Gastroesophageal sphincter (tissue), 4 donors: ENCODE results near the gene C14orf119. TPM values are rescaled to one million over a fixed set of nuclear protein-coding genes. Genes with fewer than 3 reads are reported as not detected.
A peak's percentile ranks its signal among the peaks of the same experiment; 100 is the strongest.

Source experiments
- ATAC-seq: fragments of 150-250 bp; one replicate; pipeline ENCODE4 v1.9.1; 2016; ENCODE audit warnings: mild to moderate bottlenecking, moderate library complexity
- H3K27ac ChIP-seq, 4 donors: fragments of 200-600 bp; sonication (generic) in 3 of 4; 1 replicate in 3 of 4; 2 replicates in 1 of 4; pipeline ENCODE4 v1.5.1; 2016 to 2019
- H3K27me3 ChIP-seq: fragments of 200-600 bp; sonication (generic); one replicate; pipeline ENCODE4 v1.5.1; 2019
- H3K36me3 ChIP-seq, 2 donors: fragments of 200-600 bp; sonication (generic); one replicate each; pipeline ENCODE4 v1.5.1; 2019; ENCODE audit warnings: control low read depth in 1 of 2
- H3K4me1 ChIP-seq, 3 donors: fragments of 200-600 bp; sonication (generic); 1 replicate in 2 of 3; 2 replicates in 1 of 3; pipeline ENCODE4 v1.5.1; 2016 to 2019; ENCODE audit warnings: control low read depth in 2 of 3
- H3K4me3 ChIP-seq, 2 donors: fragments of 200-600 bp; sonication (generic); one replicate each; pipeline ENCODE4 v1.5.1; 2019; ENCODE audit warnings: mild to moderate bottlenecking in 1 of 2, moderate library complexity in 1 of 2
- H3K9me3 ChIP-seq, 3 donors: fragments of 200-600 bp; sonication (generic); one replicate each; pipeline ENCODE4 v1.5.1; 2017 to 2019; ENCODE audit warnings: control low read depth in 2 of 3
- CTCF ChIP-seq, 4 experiments: fragments of 200-600 bp in 2 of 4; fragments of 450-650 bp in 2 of 4; sonication (generic) in 1 of 4; IDR thresholded peaks; one replicate each; pipeline ENCODE4 v1.5.1; 2017 to 2019; ENCODE audit warnings: antibody characterized with exemption in 4 of 4, mild to moderate bottlenecking in 2 of 4, moderate library complexity in 2 of 4
- EP300 ChIP-seq: sonication (generic); formaldehyde crosslinking; IDR thresholded peaks from one replicate; pipeline ENCODE4 v1.6.1; 2017; ENCODE audit warnings: antibody characterized with exemption, mild to moderate bottlenecking
- POLR2A ChIP-seq, 2 donors: fragments of 450-650 bp; IDR thresholded peaks; one replicate each; pipeline ENCODE4 v1.6.1; 2017; ENCODE audit warnings: antibody characterized with exemption in 2 of 2, mild to moderate bottlenecking in 2 of 2, moderate library complexity in 1 of 2
- POLR2AphosphoS5 ChIP-seq: sonication (generic); formaldehyde crosslinking; IDR thresholded peaks from one replicate; pipeline ENCODE4 v1.6.1; 2017; ENCODE audit warnings: antibody characterized with exemption
- WGBS, 2 donors: methylation state at CpG; one replicate each; pipeline ENCODE4 v1.1.5; 2018; ENCODE audit warnings: low coverage in 1 of 2; 5-methylcytosine and 5-hydroxymethylcytosine counted together
- total RNA-seq, 4 donors: library from RNA; depleted of rRNA; stranded (reverse); fragments of >200 nt; gene quantifications; one replicate each; pipeline ENCODE4 v1.1.0, GENCODE V29; 2016

C14orf119 gene
- total RNA-seq, 4 donors from 2014 or later, result 31.3 to 38.2 (median 33.4) TPM

GRCh38 chr14:23056956-23057756 lies 38.1 kb upstream of the C14orf119 start, which contains the start of gene CDH24:
CDH24 (minus strand) TSS chr14:23057520; CDS start chr14:23055733, 1,787 bp downstream.
- ATAC-seq, result peak; percentile 82
- H3K4me3 ChIP-seq, result peak within 1 kb of the TSS; percentile 58 to 76
- peaks cover 0 to 36% of the 10 kb centered on the region in 2 donors for H3K36me3 ChIP-seq
- TF ChIP-seq POLR2A (IDR thresholded peaks at IDR 0.05) (peak; percentile 19 to 31), EP300 (no peak)
- peaks cover 0 to 37% (median 12%) of the 10 kb centered on the region in 3 donors for H3K4me1 ChIP-seq
- H3K9me3 ChIP-seq, result no peaks in the 10 kb centered on the region
- H3K27ac ChIP-seq, result peak within 1 kb of the TSS; percentile 29 to 84 (median 80)
- no peaks in the 10 kb centered on the region for H3K27me3 ChIP-seq
- WGBS, 2 donors, result 0 to 9% methylated on average over 12 to 15 of the region's 73 CpGs

GRCh38 chr14:23057757-23058653 lies 37.3 kb upstream of the C14orf119 start:
- peaks cover 0 to 41% (median 14%) of the 10 kb centered on the region in 3 donors for H3K4me1 ChIP-seq
- TF ChIP-seq CTCF (IDR thresholded peaks at IDR 0.05) (peak in 3 of 4 experiments; percentile 90 to 98 (median 96)), POLR2AphosphoS5 (peak; percentile 57), POLR2A (IDR thresholded peaks at IDR 0.05) (no peak)
- no peaks in the 10 kb centered on the region for H3K9me3 ChIP-seq
- WGBS, 2 donors, result 9 to 20% methylated on average over 1 to 4 of the region's 51 CpGs
- peak overlapping the region; percentile 58 to 76 for H3K4me3 ChIP-seq
- peak overlapping the region; percentile 29 to 84 (median 80) for H3K27ac ChIP-seq
- peaks cover 0 to 44% of the 10 kb centered on the region in 2 donors for H3K36me3 ChIP-seq
- no peaks in the 10 kb centered on the region for H3K27me3 ChIP-seq
- ATAC-seq, result peak; percentile 82

- Histone ChIP-seq H3K36me3 (peaks cover 0 to 53% of the 10 kb centered on the region in 2 donors), H3K4me3 (no peak overlapping the region), H3K9me3 (no peaks in the 10 kb centered on the region), H3K27me3 (no peaks in the 10 kb centered on the region), H3K4me1 (peaks cover 0 to 41% (median 14%) of the 10 kb centered on the region in 3 donors), H3K27ac (peak overlapping the region in 1 of 4 donors; percentile 81)
- 84% methylated on average over 11 to 30 of the region's 32 CpGs for WGBS, 2 donors
- TF ChIP-seq EP300, result no peak
- TF ChIP-seq POLR2A (IDR thresholded peaks at IDR 0.05), result no peak
- no peak for TF ChIP-seq CTCF (IDR thresholded peaks at IDR 0.05)
- TF ChIP-seq POLR2AphosphoS5, result no peak
- ATAC-seq, result no peak
These were observed 36.4 kb upstream of the C14orf119 start for GRCh38 chr14:23058654-23059504.

- Histone ChIP-seq H3K27ac (peak overlapping the region in 3 of 4 donors; percentile 32 to 72 (median 61)), H3K9me3 (no peaks in the 10 kb centered on the region), H3K27me3 (no peaks in the 10 kb centered on the region), H3K36me3 (peaks cover 0 to 71% of the 10 kb centered on the region in 2 donors), H3K4me1 (peaks cover 0 to 38% (median 13%) of the 10 kb centered on the region in 3 donors), H3K4me3 (no peak overlapping the region)
- no peak for TF ChIP-seq POLR2AphosphoS5
- no peak for TF ChIP-seq POLR2A (IDR thresholded peaks at IDR 0.05)
- no peak for TF ChIP-seq EP300
- TF ChIP-seq CTCF (IDR thresholded peaks at IDR 0.05), result no peak
- WGBS, 2 donors, result 81 to 88% methylated on average over 9 to 16 of the region's 17 CpGs
- ATAC-seq, result no peak
These were observed 34.6 kb upstream of the C14orf119 start for GRCh38 chr14:23060536-23061260.
